WI38 (cell line): ENCODE measurements around the gene PTPN3.

Experiments used
- H3K4me3 ChIP-seq: 2 replicates; pipeline ENCODE4 v1.5.1; 2011; ENCODE audit warnings: low read depth, mild to moderate bottlenecking, control low read depth, low read length
- CTCF ChIP-seq: IDR thresholded peaks from 2 replicates; pipeline ENCODE4 v1.5.1; 2012; ENCODE audit warnings: low read depth, mild to moderate bottlenecking, control low read depth, low read length

PTPN3 gene

GRCh38 chr9:109481856-109482255 is 16.3 kb downstream of the PTPN3 start:
- H3K4me3 ChIP-seq = no peak overlapping the region
- TF ChIP-seq CTCF = no peak

- TF ChIP-seq CTCF = no peak
- H3K4me3 ChIP-seq = no peak overlapping the region
Observed at GRCh38 chr9:109479822-109480221, 18.3 kb downstream of the PTPN3 start.

GRCh38 chr9:109478665-109479380 is 19.3 kb downstream of the PTPN3 start:
- no peak for TF ChIP-seq CTCF
- no peak overlapping the region for H3K4me3 ChIP-seq

GRCh38 chr9:109478051-109478563 is 20.0 kb downstream of the PTPN3 start:
- H3K4me3 ChIP-seq = no peak overlapping the region
- no peak for TF ChIP-seq CTCF

- TF ChIP-seq CTCF = no peak
- no peak overlapping the region for H3K4me3 ChIP-seq
Observed at GRCh38 chr9:109477258-109478050, 20.7 kb downstream of the PTPN3 start.

- no peak overlapping the region for H3K4me3 ChIP-seq
- TF ChIP-seq CTCF = no peak
Observed at GRCh38 chr9:109476642-109477257, 21.4 kb downstream of the PTPN3 start.

GRCh38 chr9:109475526-109475925 is 22.6 kb downstream of the PTPN3 start:
- TF ChIP-seq CTCF = no peak
- no peak overlapping the region for H3K4me3 ChIP-seq
